SK-N-SH treated with all-trans-retinoic acid at 6 μM for 48 hours (cell line): ENCODE measurements around the gene DAGLB.

Experiments used
- ATAC-seq: fragments of 200-7000 bp; cut with Tn5 transposase; 3 replicates; pipeline ENCODE4 v1.9.1; 2020; ENCODE audit warnings: mild to moderate bottlenecking, moderate library complexity
- ARNTL ChIP-seq: fragments of 450-650 bp; formaldehyde crosslinking; IDR thresholded peaks from 2 replicates; pipeline ENCODE4 v1.5.0; 2020; ENCODE audit warnings: low read depth, mild to moderate bottlenecking, moderate library complexity, borderline replicate concordance
- BACH2 ChIP-seq: fragments of 250-450 bp; sonication (Bioruptor Pico); IDR thresholded peaks from 2 replicates; pipeline ENCODE4 v1.9.0; 2021; ENCODE audit warnings: mild to moderate bottlenecking, borderline replicate concordance
- CREB5 ChIP-seq: fragments of 250-450 bp; sonication (Bioruptor Pico); IDR thresholded peaks from 2 replicates; pipeline ENCODE4 v1.5.1; 2020; ENCODE audit warnings: low read depth, mild to moderate bottlenecking, moderate library complexity
- CSDC2 ChIP-seq: fragments of 250-450 bp; sonication (Bioruptor Pico); IDR thresholded peaks from 2 replicates; pipeline ENCODE4 v1.5.0; 2020; ENCODE audit warnings: mild to moderate bottlenecking, moderate library complexity
- CSRNP3 ChIP-seq: fragments of 250-450 bp; sonication (Bioruptor Pico); IDR thresholded peaks from 2 replicates; pipeline ENCODE4 v1.5.1; 2021; ENCODE audit warnings: mild to moderate bottlenecking, moderate library complexity
- ESRRG ChIP-seq: fragments of 250-450 bp; sonication (Bioruptor Pico); IDR thresholded peaks from 2 replicates; pipeline ENCODE4 v1.6.1; 2021; ENCODE audit warnings: mild to moderate bottlenecking
- GLIS3 ChIP-seq: fragments of 250-450 bp; sonication (Bioruptor Pico); IDR thresholded peaks from 2 replicates; pipeline ENCODE4 v1.5.0; 2020; ENCODE audit warnings: mild to moderate bottlenecking, moderate library complexity
- ISL1 ChIP-seq: fragments of 250-450 bp; sonication (Bioruptor Pico); IDR thresholded peaks from 2 replicates; pipeline ENCODE4 v2.1.2; 2022; ENCODE audit warnings: mild to moderate bottlenecking, moderate library complexity
- OSR1 ChIP-seq: fragments of 250-450 bp; sonication (Bioruptor Pico); IDR thresholded peaks from 2 replicates; pipeline ENCODE4 v1.8.0; 2022; ENCODE audit warnings: moderate library complexity, mild to moderate bottlenecking, inconsistent platforms
- PATZ1 ChIP-seq: fragments of 250-450 bp; sonication (Bioruptor Pico); IDR thresholded peaks from 2 replicates; pipeline ENCODE4 v1.8.0; 2020; ENCODE audit warnings: mild to moderate bottlenecking, moderate library complexity, borderline replicate concordance
- POU6F1 ChIP-seq: fragments of 250-450 bp; sonication (Bioruptor Pico); IDR thresholded peaks from 2 replicates; pipeline ENCODE4 v1.8.0; 2021; ENCODE audit warnings: low read depth, mild to moderate bottlenecking, moderate library complexity, borderline replicate concordance
- PPARA ChIP-seq: fragments of 250-450 bp; sonication (Bioruptor Pico); IDR thresholded peaks from 2 replicates; pipeline ENCODE4 v1.5.0; 2020; ENCODE audit warnings: mild to moderate bottlenecking, borderline replicate concordance
- TCF4 ChIP-seq: fragments of 250-450 bp; sonication (Bioruptor Pico); IDR thresholded peaks from 2 replicates; pipeline ENCODE4 v1.8.0; 2021; ENCODE audit warnings: mild to moderate bottlenecking, moderate library complexity, borderline replicate concordance
- TOX ChIP-seq: fragments of 250-450 bp; sonication (Bioruptor Pico); IDR thresholded peaks from 2 replicates; pipeline ENCODE4 v1.8.0; 2021; ENCODE audit warnings: mild to moderate bottlenecking, moderate library complexity, borderline replicate concordance
- TSHZ2 ChIP-seq: fragments of 250-450 bp; sonication (Bioruptor Pico); IDR thresholded peaks from 2 replicates; pipeline ENCODE4 v1.5.0; 2020; ENCODE audit warnings: mild to moderate bottlenecking, moderate library complexity
- ZFP3 ChIP-seq: fragments of 250-450 bp; sonication (Bioruptor Pico); IDR thresholded peaks from 2 replicates; pipeline ENCODE4 v1.5.0; 2020; ENCODE audit warnings: mild to moderate bottlenecking, moderate library complexity
- ZFP30 ChIP-seq: fragments of 450-650 bp; formaldehyde crosslinking; IDR thresholded peaks from 2 replicates; pipeline ENCODE4 v1.5.0; 2022; ENCODE audit warnings: mild to moderate bottlenecking, moderate library complexity
- ZNF565 ChIP-seq: fragments of 450-650 bp; formaldehyde crosslinking; conservative IDR thresholded peaks from 2 replicates; pipeline ENCODE4 v1.5.0; 2020; ENCODE audit warnings: low read depth, mild to moderate bottlenecking, moderate library complexity
- ZNF70 ChIP-seq: fragments of 450-650 bp; formaldehyde crosslinking; IDR thresholded peaks from 2 replicates; pipeline ENCODE4 v1.5.0; 2020; ENCODE audit warnings: mild to moderate bottlenecking, moderate library complexity
- ZNF8 ChIP-seq: fragments of 450-650 bp; formaldehyde crosslinking; IDR thresholded peaks from 2 replicates; pipeline ENCODE4 v1.5.0; 2020; ENCODE audit warnings: mild to moderate bottlenecking, moderate library complexity

Gene DAGLB

GRCh38 chr7:6461946-6462550 is 14.3 kb upstream of the DAGLB start:
- peak; percentile 65 for ATAC-seq
- TF ChIP-seq TOX (CRISPR knock-in tag) (no peak), ESRRG (CRISPR knock-in tag) (no peak), PATZ1 (CRISPR knock-in tag) (no peak), ZNF70 (CRISPR knock-in tag) (no peak), POU6F1 (CRISPR knock-in tag) (no peak), PPARA (CRISPR knock-in tag) (no peak), ARNTL (CRISPR knock-in tag) (no peak), OSR1 (CRISPR knock-in tag) (no peak), ZNF8 (no peak), BACH2 (CRISPR knock-in tag) (no peak), TCF4 (CRISPR knock-in tag) (no peak), ISL1 (CRISPR knock-in tag) (no peak), TSHZ2 (CRISPR knock-in tag) (no peak), GLIS3 (no peak)

- no peak for ATAC-seq
- TF ChIP-seq ZFP30 (CRISPR knock-in tag) (no peak), PATZ1 (CRISPR knock-in tag) (no peak), ZFP3 (CRISPR knock-in tag) (no peak), CSDC2 (CRISPR knock-in tag) (no peak), TOX (CRISPR knock-in tag) (no peak), BACH2 (CRISPR knock-in tag) (no peak), TCF4 (CRISPR knock-in tag) (no peak), ESRRG (CRISPR knock-in tag) (no peak), CREB5 (CRISPR knock-in tag) (no peak), ARNTL (CRISPR knock-in tag) (no peak)
Observed at GRCh38 chr7:6460990-6461584, 13.3 kb upstream of the DAGLB start.

- no peak for ATAC-seq
- no peak for TF ChIP-seq ISL1 (CRISPR knock-in tag)
- no peak for TF ChIP-seq CSDC2 (CRISPR knock-in tag)
- TF ChIP-seq CREB5 (CRISPR knock-in tag) = no peak
- TF ChIP-seq TCF4 (CRISPR knock-in tag) = no peak
- no peak for TF ChIP-seq TSHZ2 (CRISPR knock-in tag)
- no peak for TF ChIP-seq ESRRG (CRISPR knock-in tag)
- TF ChIP-seq CSRNP3 (CRISPR knock-in tag) = no peak
- TF ChIP-seq ZNF70 (CRISPR knock-in tag) = no peak
- TF ChIP-seq BACH2 (CRISPR knock-in tag) = no peak
- TF ChIP-seq ZNF565 (CRISPR knock-in tag) = no peak
Observed at GRCh38 chr7:6460303-6460702, 12.5 kb upstream of the DAGLB start.
